ENCODE data around the gene SLC22A14. TPM values are rescaled to one million over a fixed set of nuclear protein-coding genes. Genes with fewer than 3 reads are reported as not detected.

Gene SLC22A14
- total RNA-seq, 1 experiment from 2014 or later = 0.22 TPM

GRCh38 chr3:38353151-38353550 is 71.1 kb downstream of the SLC22A14 start:
- no peak overlapping the region for H3K4me3 ChIP-seq (replicated peaks in 1 of 2; ENCODE audit: low read depth in 1 of 2, low read length in 2 of 2)
- peak overlapping the region; percentile 8; the same call in 1 of the 2 replicates for H3K4me2 ChIP-seq (ENCODE audit: low read length)
- peaks cover 4% of the 10 kb centered on the region; the same call in 1 of the 2 replicates for H4K20me1 ChIP-seq (ENCODE audit: insufficient read depth)
- no peak overlapping the region for H3K9ac ChIP-seq (ENCODE audit: low read length)
- H3K27ac ChIP-seq (ENCODE audit: low read depth, low read length) = no peak overlapping the region
- no peaks in the 10 kb centered on the region for H3K27me3 ChIP-seq (ENCODE audit: insufficient read depth, low read length)
- H3K4me1 ChIP-seq (ENCODE audit: control insufficient read depth in 1 of 2, insufficient read depth in 2 of 2, low read length in 2 of 2) = peaks cover 0 to 30% of the 10 kb centered on the region in 2 experiments; a peak in 2 of 4 replicates
- TF ChIP-seq ELF1 (IDR thresholded peaks at IDR 0.05; ENCODE audit: borderline replicate concordance, low read depth) (no peak), CTCF (IDR thresholded peaks at IDR 0.05 in 2 of 3, conservative IDR thresholded peaks at IDR 0.05 in 1 of 3; ENCODE audit: borderline replicate concordance in 1 of 3, insufficient read depth in 1 of 3, low read depth in 2 of 3, low read length in 2 of 3) (no peak), SIN3A (IDR thresholded peaks at IDR 0.05; ENCODE audit: low read depth) (no peak), EGR1 (IDR thresholded peaks at IDR 0.05; ENCODE audit: low read depth) (no peak), FOSL1 (IDR thresholded peaks at IDR 0.05; ENCODE audit: low read depth) (peak; percentile 15; the same call in 1 of the 2 replicates), ZFX (IDR thresholded peaks at IDR 0.05) (no peak)
- TF ChIP-seq, protein P1, sequence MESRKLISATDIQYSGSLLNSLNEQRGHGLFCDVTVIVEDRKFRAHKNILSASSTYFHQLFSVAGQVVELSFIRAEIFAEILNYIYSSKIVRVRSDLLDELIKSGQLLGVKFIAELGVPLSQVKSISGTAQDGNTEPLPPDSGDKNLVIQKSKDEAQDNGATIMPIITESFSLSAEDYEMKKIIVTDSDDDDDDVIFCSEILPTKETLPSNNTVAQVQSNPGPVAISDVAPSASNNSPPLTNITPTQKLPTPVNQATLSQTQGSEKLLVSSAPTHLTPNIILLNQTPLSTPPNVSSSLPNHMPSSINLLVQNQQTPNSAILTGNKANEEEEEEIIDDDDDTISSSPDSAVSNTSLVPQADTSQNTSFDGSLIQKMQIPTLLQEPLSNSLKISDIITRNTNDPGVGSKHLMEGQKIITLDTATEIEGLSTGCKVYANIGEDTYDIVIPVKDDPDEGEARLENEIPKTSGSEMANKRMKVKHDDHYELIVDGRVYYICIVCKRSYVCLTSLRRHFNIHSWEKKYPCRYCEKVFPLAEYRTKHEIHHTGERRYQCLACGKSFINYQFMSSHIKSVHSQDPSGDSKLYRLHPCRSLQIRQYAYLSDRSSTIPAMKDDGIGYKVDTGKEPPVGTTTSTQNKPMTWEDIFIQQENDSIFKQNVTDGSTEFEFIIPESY (IDR thresholded peaks at IDR 0.05; ENCODE audit: extremely low read depth, insufficient replicate concordance, low read length) = no peak
- no TSS peak for BruUV-seq (replicated peaks)
- no peaks in the 10 kb centered on the region for H3K9me3 ChIP-seq (ENCODE audit: control insufficient read depth in 1 of 2, insufficient read depth in 1 of 2, low read depth in 1 of 2, low read length in 2 of 2)
- peaks cover 0 to 23% of the 10 kb centered on the region in 2 experiments; a peak in 2 of 4 replicates for H3K36me3 ChIP-seq (ENCODE audit: control insufficient read depth in 1 of 2, insufficient read depth in 2 of 2, low read length in 2 of 2)
- intact Hi-C loops (cut with micrococcal nuclease) = loop anchor here (10.0 kb wide), 1 partner anchor 102 kb away; the partner anchor contains the start of gene ACVR2B
- H3K79me2 ChIP-seq (ENCODE audit: insufficient read depth, low read length) = peaks cover 65% of the 10 kb centered on the region
- ChIA-PET CTCF (no interaction called here), RAD21 (ENCODE audit: low non-redundant PET in 1 of 2, low total read pairs in 2 of 2, uncharacterized antibody in 2 of 2, unreplicated experiment in 2 of 2) (no interaction called here), POLR2A (no interaction called here)
- no peaks in the 10 kb centered on the region for H3K9me2 ChIP-seq (ENCODE audit: insufficient read depth)
- H2AFZ ChIP-seq (ENCODE audit: low read depth, low read length, poor library complexity, severe bottlenecking) = no peak overlapping the region
- no peak for DNase-seq (ENCODE audit: low read depth, low spot score)
- no peak for ATAC-seq
